ENCODE measurements around the gene MMD2.

GRCh38 chr7:4873071-4873944, 85.7 kb downstream of the MMD2 start:
- TF ChIP-seq CTCF (IDR thresholded peaks at IDR 0.05): no peak
- TF ChIP-seq POLR2A (IDR thresholded peaks at IDR 0.05; ENCODE audit: low read length): no peak
- TF ChIP-seq PHF8 (IDR thresholded peaks at IDR 0.05; ENCODE audit: borderline replicate concordance, low read depth): no peak
- no peak for TF ChIP-seq JUNB (IDR thresholded peaks at IDR 0.05)
- no peak for TF ChIP-seq ZC3H11A (IDR thresholded peaks at IDR 0.05)
- TF ChIP-seq JUN (IDR thresholded peaks at IDR 0.05): no peak
- no peak for TF ChIP-seq E2F6 (IDR thresholded peaks at IDR 0.05; ENCODE audit: borderline replicate concordance, low read depth)
- no peak for TF ChIP-seq RAD21 (conservative IDR thresholded peaks at IDR 0.05 in 1 of 2, IDR thresholded peaks at IDR 0.05 in 1 of 2)
- no peak for TF ChIP-seq ZNF302 (CRISPR knock-in tag; IDR thresholded peaks at IDR 0.05)
- no peak for TF ChIP-seq EP300 (IDR thresholded peaks at IDR 0.05)
- TF ChIP-seq RNF2 (IDR thresholded peaks at IDR 0.05; ENCODE audit: borderline replicate concordance, low read depth): no peak
- no peak for TF ChIP-seq REST (IDR thresholded peaks at IDR 0.05)
- no peak for TF ChIP-seq MAX (IDR thresholded peaks at IDR 0.05)
- no peak for TF ChIP-seq SMC3 (IDR thresholded peaks at IDR 0.05)

Measured in A549 (cell line).